WERI-Rb-1 (cell line): ENCODE measurements around the gene AIFM3.
A peak's percentile ranks its signal among the peaks of the same experiment; 100 is the strongest.

ENCODE experiments used
- DNase-seq: peaks from one replicate; pipeline ENCODE4 v3.0.0-alpha.2; 2020
- H3K27ac ChIP-seq: fragments of 250-450 bp; sonication (Bioruptor Pico); 2 replicates; pipeline ENCODE4 v1.5.1; 2020; ENCODE audit warnings: mild to moderate bottlenecking, moderate library complexity
- H3K27me3 ChIP-seq: fragments of 250-450 bp; sonication (Bioruptor Pico); 2 replicates; pipeline ENCODE4 v1.5.1; 2021; ENCODE audit warnings: mild to moderate bottlenecking, low read depth, moderate library complexity; ENCODE audit not compliant: insufficient read depth, severe bottlenecking
- H3K36me3 ChIP-seq: fragments of 250-450 bp; sonication (Bioruptor Pico); 2 replicates; pipeline ENCODE4 v1.5.1; 2020; ENCODE audit warnings: mild to moderate bottlenecking, moderate library complexity
- H3K4me3 ChIP-seq: 2 replicates; pipeline ENCODE4 v1.5.1; 2011; ENCODE audit warnings: low read depth, mild to moderate bottlenecking, control low read depth, low read length
- H3K9me3 ChIP-seq: fragments of 250-450 bp; sonication (Bioruptor Pico); 2 replicates; pipeline ENCODE4 v1.5.1; 2021; ENCODE audit warnings: mild to moderate bottlenecking, moderate library complexity; ENCODE audit not compliant: severe bottlenecking
- TF ChIP-seq, protein P1 (sequence below): IDR thresholded peaks from 2 replicates; pipeline ENCODE4 v1.5.1; 2011; ENCODE audit warnings: low read depth, mild to moderate bottlenecking, control low read depth, inconsistent platforms, low read length

The AIFM3 gene

DNA sequence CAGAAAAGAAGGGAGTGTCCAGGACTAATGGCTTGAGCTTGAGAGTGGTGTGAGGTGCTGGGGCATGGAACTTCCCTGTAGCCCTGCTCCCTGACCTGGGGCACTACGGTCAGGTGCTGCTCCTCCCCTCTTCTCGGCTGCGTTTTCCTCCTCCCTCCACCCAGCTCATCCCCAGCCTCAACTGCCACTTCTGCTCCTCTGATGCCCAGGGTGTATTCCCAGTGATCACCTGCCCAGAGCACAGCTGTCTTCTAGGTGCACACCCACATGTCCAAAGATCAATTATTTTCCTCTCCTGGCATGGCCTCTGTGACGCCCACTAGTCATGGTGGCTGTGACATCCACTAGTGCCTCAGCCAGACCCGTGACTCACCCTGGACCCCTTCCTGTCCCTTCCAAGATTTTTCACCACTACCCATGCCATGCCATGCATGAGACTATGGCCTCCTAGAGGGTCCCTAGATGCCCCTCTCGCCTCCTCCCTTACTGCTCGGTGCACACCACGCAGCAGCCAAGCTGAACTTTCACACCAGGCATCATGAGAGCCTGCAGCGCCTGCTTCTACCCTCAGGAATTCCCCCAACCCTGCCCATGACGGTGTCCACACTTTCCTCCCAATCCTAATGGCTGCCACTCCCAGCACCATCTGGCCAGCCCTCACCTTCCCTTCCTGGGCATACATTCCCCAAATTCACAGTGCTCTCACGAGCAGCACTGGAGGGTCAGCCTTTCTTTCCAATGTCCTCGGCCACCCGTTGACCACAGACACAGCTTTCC is 49.8 kb downstream of the AIFM3 start:
- no peak overlapping the region for H3K4me3 ChIP-seq
- H3K27me3 ChIP-seq: no peaks in the 10 kb centered on the region
- DNase-seq: no peak
- H3K36me3 ChIP-seq: no peaks in the 10 kb centered on the region
- TF ChIP-seq, protein P1, sequence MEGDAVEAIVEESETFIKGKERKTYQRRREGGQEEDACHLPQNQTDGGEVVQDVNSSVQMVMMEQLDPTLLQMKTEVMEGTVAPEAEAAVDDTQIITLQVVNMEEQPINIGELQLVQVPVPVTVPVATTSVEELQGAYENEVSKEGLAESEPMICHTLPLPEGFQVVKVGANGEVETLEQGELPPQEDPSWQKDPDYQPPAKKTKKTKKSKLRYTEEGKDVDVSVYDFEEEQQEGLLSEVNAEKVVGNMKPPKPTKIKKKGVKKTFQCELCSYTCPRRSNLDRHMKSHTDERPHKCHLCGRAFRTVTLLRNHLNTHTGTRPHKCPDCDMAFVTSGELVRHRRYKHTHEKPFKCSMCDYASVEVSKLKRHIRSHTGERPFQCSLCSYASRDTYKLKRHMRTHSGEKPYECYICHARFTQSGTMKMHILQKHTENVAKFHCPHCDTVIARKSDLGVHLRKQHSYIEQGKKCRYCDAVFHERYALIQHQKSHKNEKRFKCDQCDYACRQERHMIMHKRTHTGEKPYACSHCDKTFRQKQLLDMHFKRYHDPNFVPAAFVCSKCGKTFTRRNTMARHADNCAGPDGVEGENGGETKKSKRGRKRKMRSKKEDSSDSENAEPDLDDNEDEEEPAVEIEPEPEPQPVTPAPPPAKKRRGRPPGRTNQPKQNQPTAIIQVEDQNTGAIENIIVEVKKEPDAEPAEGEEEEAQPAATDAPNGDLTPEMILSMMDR: no peak
- H3K27ac ChIP-seq: no peak overlapping the region
- no peaks in the 10 kb centered on the region for H3K9me3 ChIP-seq

DNA sequence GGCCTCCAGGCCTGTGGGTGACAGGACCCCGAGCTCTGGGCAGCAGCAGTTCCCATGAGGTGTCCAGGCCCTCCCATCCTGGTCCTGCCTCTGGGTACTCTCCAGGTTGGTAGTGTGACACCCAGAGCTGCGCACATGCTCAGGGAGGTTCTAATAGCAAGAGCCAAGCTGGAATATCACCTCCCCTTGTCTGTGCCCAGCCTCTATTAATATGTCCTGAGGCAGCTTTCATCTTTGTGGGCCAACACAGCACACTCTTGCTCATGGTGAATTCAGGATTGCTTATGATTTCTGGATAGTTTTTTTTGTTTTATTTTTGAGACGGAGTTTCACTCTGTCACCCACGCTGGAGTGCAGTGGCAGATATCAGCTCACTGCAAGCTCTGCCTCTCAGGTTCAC is 51.3 kb downstream of the AIFM3 start:
- H3K9me3 ChIP-seq: no peaks in the 10 kb centered on the region
- H3K36me3 ChIP-seq: no peaks in the 10 kb centered on the region
- H3K4me3 ChIP-seq: no peak overlapping the region
- no peak for DNase-seq
- no peaks in the 10 kb centered on the region for H3K27me3 ChIP-seq
- H3K27ac ChIP-seq: no peak overlapping the region
- TF ChIP-seq, protein P1: no peak

GRCh38 chr22:21020802-21021429 is 53.9 kb downstream of the AIFM3 start:
- TF ChIP-seq, protein P1: peak; percentile 81
- Histone ChIP-seq H3K27ac (no peak overlapping the region), H3K4me3 (no peak overlapping the region), H3K9me3 (no peaks in the 10 kb centered on the region), H3K27me3 (no peaks in the 10 kb centered on the region), H3K36me3 (no peaks in the 10 kb centered on the region)
- peak; percentile 58 for DNase-seq

GRCh38 chr22:21022507-21022906 is 55.5 kb downstream of the AIFM3 start:
- H3K27ac ChIP-seq: no peak overlapping the region
- H3K9me3 ChIP-seq: no peaks in the 10 kb centered on the region
- no peak overlapping the region for H3K4me3 ChIP-seq
- H3K27me3 ChIP-seq: no peaks in the 10 kb centered on the region
- no peaks in the 10 kb centered on the region for H3K36me3 ChIP-seq
- TF ChIP-seq, protein P1: no peak
- no peak for DNase-seq

DNA sequence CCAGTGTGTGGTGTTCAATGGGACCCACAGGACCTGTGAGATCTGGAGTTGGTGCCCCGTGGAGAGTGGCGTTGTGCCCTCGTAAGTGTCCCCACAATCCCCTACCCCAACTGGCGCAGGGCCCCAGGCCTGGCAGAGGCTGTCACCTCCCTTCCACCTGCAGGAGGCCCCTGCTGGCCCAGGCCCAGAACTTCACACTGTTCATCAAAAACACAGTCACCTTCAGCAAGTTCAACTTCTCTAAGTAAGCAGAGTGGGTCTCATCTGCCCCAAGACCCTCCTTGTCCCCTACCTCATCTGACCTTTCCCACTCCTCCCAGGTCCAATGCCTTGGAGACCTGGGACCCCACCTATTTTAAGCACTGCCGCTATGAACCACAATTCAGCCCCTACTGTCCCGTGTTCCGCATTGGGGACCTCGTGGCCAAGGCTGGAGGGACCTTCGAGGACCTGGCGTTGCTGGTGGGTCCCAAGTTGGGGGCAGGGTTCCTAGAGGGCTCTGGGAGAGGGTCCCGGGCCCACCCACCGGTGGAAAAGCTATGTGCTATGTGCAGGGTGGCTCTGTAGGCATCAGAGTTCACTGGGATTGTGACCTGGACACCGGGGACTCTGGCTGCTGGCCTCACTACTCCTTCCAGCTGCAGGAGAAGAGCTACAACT is 56.0 kb downstream of the AIFM3 start:
- no peak for DNase-seq
- Histone ChIP-seq H3K27me3 (no peaks in the 10 kb centered on the region), H3K4me3 (no peak overlapping the region), H3K36me3 (no peaks in the 10 kb centered on the region), H3K9me3 (no peaks in the 10 kb centered on the region), H3K27ac (no peak overlapping the region)
- TF ChIP-seq, protein P1: peak; percentile 36; the same call in 1 of the 2 replicates
